PC-9 (cell line): ENCODE results near the gene PARP16. TPM values are rescaled to one million over a fixed set of nuclear protein-coding genes. Genes with fewer than 3 reads are reported as not detected.
A peak's percentile ranks its signal among the peaks of the same experiment; 100 is the strongest.

Source experiments
- BruUV-seq: library from RNA; stranded (reverse); fragments of 400-500 nt; replicated peaks from 2 replicates; lab custom pipeline; 2021; lab: Mats Ljungman, UMichigan
- CTCF ChIA-PET: fragments of 300-600 bp; sonication (Branson Sonifier 250); formaldehyde crosslinking; loops from one replicate; lab custom pipeline; 2022; ENCODE audit warnings: antibody characterized with exemption; lab: Charles Lee
- POLR2A ChIA-PET: fragments of 300-600 bp; sonication (Branson Sonifier 250); formaldehyde crosslinking; loops from one replicate; lab custom pipeline; 2022; ENCODE audit warnings: antibody characterized with exemption; ENCODE audit not compliant: unreplicated experiment; lab: Charles Lee
- DNase-seq, 2 experiments: peaks; one replicate each; pipeline versions ENCODE4 v3.0.0 to v3.0.0-alpha.2; 2015 to 2022; ENCODE audit warnings: mixed read lengths in 1 of 2
- H2AFZ ChIP-seq: fragments of 200-600 bp; sonication (generic); 2 replicates; pipeline ENCODE4 v1.8.1; 2017; ENCODE audit warnings: antibody characterized with exemption
- H3F3A ChIP-seq: fragments of 200-600 bp; sonication (generic); 2 replicates; pipeline ENCODE4 v1.8.1; 2017; ENCODE audit warnings: antibody characterized with exemption, mild to moderate bottlenecking, low read depth; ENCODE audit not compliant: insufficient read depth
- H3K27ac ChIP-seq: fragments of 200-600 bp; sonication (generic); 2 replicates; pipeline ENCODE4 v1.6.1; 2016; ENCODE audit warnings: mixed run types
- H3K27me3 ChIP-seq: fragments of 200-600 bp; sonication (generic); 2 replicates; pipeline ENCODE4 v1.6.1; 2016; ENCODE audit warnings: low read depth, mixed run types; ENCODE audit not compliant: insufficient read depth
- H3K36me3 ChIP-seq: fragments of 200-600 bp; sonication (generic); 2 replicates; pipeline ENCODE4 v1.6.1; 2016; ENCODE audit warnings: low read depth, mixed run types
- H3K4me1 ChIP-seq: fragments of 200-600 bp; sonication (generic); replicated peaks from 2 replicates; pipeline ENCODE4 v1.6.1; 2016; ENCODE audit warnings: mixed run types; ENCODE audit not compliant: insufficient read depth
- H3K4me2 ChIP-seq: fragments of 200-600 bp; sonication (generic); 2 replicates; pipeline ENCODE4 v1.6.1; 2017; ENCODE audit warnings: mixed run types
- H3K4me3 ChIP-seq: fragments of 200-600 bp; sonication (generic); 2 replicates; pipeline ENCODE4 v1.6.1; 2016; ENCODE audit warnings: mixed run types
- H3K79me2 ChIP-seq: fragments of 200-600 bp; sonication (generic); 2 replicates; pipeline ENCODE4 v1.6.1; 2017; ENCODE audit warnings: low read depth, mixed run types
- H3K9me2 ChIP-seq: fragments of 200-600 bp; sonication (generic); 2 replicates; pipeline ENCODE4 v1.8.1; 2017; ENCODE audit warnings: mild to moderate bottlenecking; ENCODE audit not compliant: insufficient read depth
- H3K9me3 ChIP-seq: fragments of 200-600 bp; sonication (generic); 2 replicates; pipeline ENCODE4 v1.8.1; 2016; ENCODE audit warnings: low read depth; ENCODE audit not compliant: insufficient read depth
- H4K20me1 ChIP-seq: fragments of 200-600 bp; sonication (generic); 2 replicates; pipeline ENCODE4 v1.8.1; 2017; ENCODE audit not compliant: insufficient read depth
- EZH2 ChIP-seq: fragments of 200-600 bp; sonication (generic); IDR thresholded peaks from 2 replicates; pipeline ENCODE4 v1.8.0; 2017; ENCODE audit warnings: antibody characterized with exemption, low read depth
- intact Hi-C: fragments of 100-400 bp; cut with micrococcal nuclease; formaldehyde crosslinking; loops from one replicate; pipeline ENCODE4 v1.10.0; 2022; ENCODE audit not compliant: unreplicated experiment
- total RNA-seq: library from RNA; stranded (reverse); gene quantifications from 2 replicates; pipeline ENCODE4 v1.2.3, GENCODE V29; 2021
- TF ChIP-seq, protein P1 (sequence below): fragments of 200-600 bp; sonication (generic); conservative IDR thresholded peaks from 2 replicates; pipeline ENCODE4 v1.6.1; 2017; ENCODE audit warnings: mixed run types, antibody characterized with exemption, mild to moderate bottlenecking, moderate library complexity

The PARP16 gene
- total RNA-seq, 1 experiment from 2014 or later: 12.3 TPM

DNA sequence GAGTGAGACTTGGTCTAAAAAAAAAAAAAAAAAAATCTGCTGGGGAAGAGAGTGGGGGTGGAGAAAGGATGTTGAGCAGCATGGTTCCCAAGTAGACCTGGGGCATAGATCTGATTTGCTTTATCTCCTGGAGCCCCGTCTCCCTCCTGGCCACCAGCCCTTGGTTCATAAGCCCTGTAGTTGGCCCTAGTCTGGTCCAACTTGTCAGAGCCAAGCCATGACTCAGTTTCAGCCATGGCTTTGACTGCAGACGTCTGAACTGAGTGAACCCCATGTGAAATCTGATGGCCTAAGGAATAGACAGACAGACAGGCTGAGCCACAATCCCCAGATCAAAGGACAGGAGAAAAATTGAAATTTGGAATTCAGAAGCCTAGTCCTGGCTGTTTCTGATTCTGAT lies 73.4 kb downstream of the PARP16 start:
- no TSS peak for BruUV-seq
- peaks cover 17% of the 10 kb centered on the region; the same call in 1 of the 2 replicates for H3F3A ChIP-seq
- H3K79me2 ChIP-seq: no peaks in the 10 kb centered on the region
- no peaks in the 10 kb centered on the region for H4K20me1 ChIP-seq
- H3K4me2 ChIP-seq: no peak overlapping the region
- TF ChIP-seq, protein P1, sequence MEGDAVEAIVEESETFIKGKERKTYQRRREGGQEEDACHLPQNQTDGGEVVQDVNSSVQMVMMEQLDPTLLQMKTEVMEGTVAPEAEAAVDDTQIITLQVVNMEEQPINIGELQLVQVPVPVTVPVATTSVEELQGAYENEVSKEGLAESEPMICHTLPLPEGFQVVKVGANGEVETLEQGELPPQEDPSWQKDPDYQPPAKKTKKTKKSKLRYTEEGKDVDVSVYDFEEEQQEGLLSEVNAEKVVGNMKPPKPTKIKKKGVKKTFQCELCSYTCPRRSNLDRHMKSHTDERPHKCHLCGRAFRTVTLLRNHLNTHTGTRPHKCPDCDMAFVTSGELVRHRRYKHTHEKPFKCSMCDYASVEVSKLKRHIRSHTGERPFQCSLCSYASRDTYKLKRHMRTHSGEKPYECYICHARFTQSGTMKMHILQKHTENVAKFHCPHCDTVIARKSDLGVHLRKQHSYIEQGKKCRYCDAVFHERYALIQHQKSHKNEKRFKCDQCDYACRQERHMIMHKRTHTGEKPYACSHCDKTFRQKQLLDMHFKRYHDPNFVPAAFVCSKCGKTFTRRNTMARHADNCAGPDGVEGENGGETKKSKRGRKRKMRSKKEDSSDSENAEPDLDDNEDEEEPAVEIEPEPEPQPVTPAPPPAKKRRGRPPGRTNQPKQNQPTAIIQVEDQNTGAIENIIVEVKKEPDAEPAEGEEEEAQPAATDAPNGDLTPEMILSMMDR: no peak
- TF ChIP-seq EZH2: no peak
- H3K27ac ChIP-seq: no peak overlapping the region
- ChIA-PET POLR2A (no interaction called here), CTCF (no interaction called here)
- no peak for DNase-seq
- no peaks in the 10 kb centered on the region for H3K9me3 ChIP-seq
- H3K4me3 ChIP-seq: no peak overlapping the region
- H3K4me1 ChIP-seq: peaks cover 34% of the 10 kb centered on the region
- intact Hi-C loops: no loop called here
- H3K9me2 ChIP-seq: no peaks in the 10 kb centered on the region
- no peaks in the 10 kb centered on the region for H3K36me3 ChIP-seq
- H2AFZ ChIP-seq: no peak overlapping the region
- H3K27me3 ChIP-seq: no peaks in the 10 kb centered on the region

GRCh38 chr15:65212097-65212496 lies 74.6 kb downstream of the PARP16 start:
- ChIA-PET POLR2A (no interaction called here), CTCF (interaction anchor here (1.2 kb wide), 1 partner anchor 157 kb away, joined by 3 read pairs; no protein-coding TSS in a partner anchor)
- H3K4me2 ChIP-seq: no peak overlapping the region
- peaks cover 17% of the 10 kb centered on the region; the same call in 1 of the 2 replicates for H3F3A ChIP-seq
- H3K79me2 ChIP-seq: no peaks in the 10 kb centered on the region
- H3K4me3 ChIP-seq: no peak overlapping the region
- no peak for TF ChIP-seq EZH2
- TF ChIP-seq, protein P1: peak; percentile 58
- intact Hi-C loops: no loop called here
- H3K27me3 ChIP-seq: no peaks in the 10 kb centered on the region
- H3K27ac ChIP-seq: no peak overlapping the region
- no peaks in the 10 kb centered on the region for H4K20me1 ChIP-seq
- H2AFZ ChIP-seq: no peak overlapping the region
- no peaks in the 10 kb centered on the region for H3K36me3 ChIP-seq
- DNase-seq: no peak
- no TSS peak for BruUV-seq
- H3K4me1 ChIP-seq: peaks cover 34% of the 10 kb centered on the region
- H3K9me3 ChIP-seq: no peaks in the 10 kb centered on the region
- no peaks in the 10 kb centered on the region for H3K9me2 ChIP-seq

GRCh38 chr15:65211482-65211982 lies 75.2 kb downstream of the PARP16 start:
- H3K4me1 ChIP-seq: peaks cover 34% of the 10 kb centered on the region
- no peaks in the 10 kb centered on the region for H4K20me1 ChIP-seq
- no peak overlapping the region for H3K27ac ChIP-seq
- no TSS peak for BruUV-seq
- peaks cover 17% of the 10 kb centered on the region; the same call in 1 of the 2 replicates for H3F3A ChIP-seq
- no peak overlapping the region for H3K4me2 ChIP-seq
- peak; percentile 16 to 53 for DNase-seq
- POLR2A ChIA-PET: interaction anchor here (0.5 kb wide), 1 partner anchor 86 kb away, joined by 5 read pairs; no protein-coding TSS in a partner anchor
- H3K36me3 ChIP-seq: no peaks in the 10 kb centered on the region
- CTCF ChIA-PET: interaction anchor here (1.2 kb wide), 1 partner anchor 156 kb away, joined by 3 read pairs; no protein-coding TSS in a partner anchor
- no peaks in the 10 kb centered on the region for H3K79me2 ChIP-seq
- TF ChIP-seq, protein P1: no peak
- H3K9me2 ChIP-seq: no peaks in the 10 kb centered on the region
- intact Hi-C loops: no loop called here
- H3K4me3 ChIP-seq: no peak overlapping the region
- no peaks in the 10 kb centered on the region for H3K9me3 ChIP-seq
- H3K27me3 ChIP-seq: no peaks in the 10 kb centered on the region
- H2AFZ ChIP-seq: no peak overlapping the region
